ENCODE measurements around the gene GCC2.

Gene GCC2

GRCh38 chr2:108485253-108485652 is 36.2 kb downstream of the GCC2 start:
- Histone ChIP-seq H3K79me2 (ENCODE audit: insufficient read depth, low read length) (no peaks in the 10 kb centered on the region), H3K9ac (ENCODE audit: low read length) (no peak overlapping the region), H3K9me3 (ENCODE audit: insufficient read depth, low read length) (no peaks in the 10 kb centered on the region), H3K36me3 (ENCODE audit: low read length) (peaks cover 44% of the 10 kb centered on the region), H3K4me2 (ENCODE audit: low read depth, low read length, poor library complexity, severe bottlenecking) (no peak overlapping the region), H3K9me2 (replicated peaks; ENCODE audit: insufficient read depth, low read length) (no peaks in the 10 kb centered on the region), H2AFZ (ENCODE audit: low read depth, low read length, severe bottlenecking) (no peak overlapping the region), H3K27ac (ENCODE audit: low read depth, low read length) (no peak overlapping the region), H3K4me3 (ENCODE audit: insufficient read depth, low read length, poor library complexity, severe bottlenecking) (no peak overlapping the region), H3F3A (ENCODE audit: insufficient read depth) (peaks cover 14% of the 10 kb centered on the region; the same call in 1 of the 2 replicates), H3K27me3 (ENCODE audit: low read length) (no peaks in the 10 kb centered on the region), H4K20me1 (ENCODE audit: low read depth, low read length) (no peaks in the 10 kb centered on the region)
- TF ChIP-seq CTCF (IDR thresholded peaks at IDR 0.05; ENCODE audit: insufficient read depth, low read length, poor library complexity, severe bottlenecking) (no peak), EZH2phosphoT487 (conservative IDR thresholded peaks at IDR 0.05; ENCODE audit: low read length) (no peak)

- H3K36me3 ChIP-seq (ENCODE audit: low read length), result peaks cover 30% of the 10 kb centered on the region; the same call in 1 of the 2 replicates
- no peaks in the 10 kb centered on the region for H3K27me3 ChIP-seq (ENCODE audit: low read length)
- peaks cover 6% of the 10 kb centered on the region; the same call in 1 of the 2 replicates for H3F3A ChIP-seq (ENCODE audit: insufficient read depth)
- H4K20me1 ChIP-seq (ENCODE audit: low read depth, low read length), result no peaks in the 10 kb centered on the region
- no peaks in the 10 kb centered on the region for H3K79me2 ChIP-seq (ENCODE audit: insufficient read depth, low read length)
- H3K9me2 ChIP-seq (replicated peaks; ENCODE audit: insufficient read depth, low read length), result no peaks in the 10 kb centered on the region
- no peaks in the 10 kb centered on the region for H3K9me3 ChIP-seq (ENCODE audit: insufficient read depth, low read length)
- H3K27ac ChIP-seq (ENCODE audit: low read depth, low read length), result no peak overlapping the region
- no peak for TF ChIP-seq CTCF (IDR thresholded peaks at IDR 0.05; ENCODE audit: insufficient read depth, low read length, poor library complexity, severe bottlenecking)
- no peak for TF ChIP-seq EZH2phosphoT487 (conservative IDR thresholded peaks at IDR 0.05; ENCODE audit: low read length)
- H3K9ac ChIP-seq (ENCODE audit: low read length), result no peak overlapping the region
- H3K4me2 ChIP-seq (ENCODE audit: low read depth, low read length, poor library complexity, severe bottlenecking), result no peak overlapping the region
- H2AFZ ChIP-seq (ENCODE audit: low read depth, low read length, severe bottlenecking), result no peak overlapping the region
- no peak overlapping the region for H3K4me3 ChIP-seq (ENCODE audit: insufficient read depth, low read length, poor library complexity, severe bottlenecking)
Measured at GRCh38 chr2:108490506-108491122, 41.6 kb downstream of the GCC2 start.

GRCh38 chr2:108491848-108492247 is 42.8 kb downstream of the GCC2 start:
- no peak overlapping the region for H3K9ac ChIP-seq (ENCODE audit: low read length)
- H3K9me2 ChIP-seq (replicated peaks; ENCODE audit: insufficient read depth, low read length), result no peaks in the 10 kb centered on the region
- peaks cover 21% of the 10 kb centered on the region; the same call in 1 of the 2 replicates for H3K36me3 ChIP-seq (ENCODE audit: low read length)
- peaks cover 4% of the 10 kb centered on the region; the same call in 1 of the 2 replicates for H3F3A ChIP-seq (ENCODE audit: insufficient read depth)
- H3K79me2 ChIP-seq (ENCODE audit: insufficient read depth, low read length), result no peaks in the 10 kb centered on the region
- TF ChIP-seq CTCF (IDR thresholded peaks at IDR 0.05; ENCODE audit: insufficient read depth, low read length, poor library complexity, severe bottlenecking) (no peak), EZH2phosphoT487 (conservative IDR thresholded peaks at IDR 0.05; ENCODE audit: low read length) (no peak)
- no peak overlapping the region for H3K27ac ChIP-seq (ENCODE audit: low read depth, low read length)
- H3K4me3 ChIP-seq (ENCODE audit: insufficient read depth, low read length, poor library complexity, severe bottlenecking), result no peak overlapping the region
- H4K20me1 ChIP-seq (ENCODE audit: low read depth, low read length), result no peaks in the 10 kb centered on the region
- no peak overlapping the region for H2AFZ ChIP-seq (ENCODE audit: low read depth, low read length, severe bottlenecking)
- no peaks in the 10 kb centered on the region for H3K9me3 ChIP-seq (ENCODE audit: insufficient read depth, low read length)
- H3K27me3 ChIP-seq (ENCODE audit: low read length), result no peaks in the 10 kb centered on the region
- no peak overlapping the region for H3K4me2 ChIP-seq (ENCODE audit: low read depth, low read length, poor library complexity, severe bottlenecking)

All from SU-DHL-6 (cell line).